Measurements from ENCODE around the gene APP. TPM values are rescaled to one million over a fixed set of nuclear protein-coding genes. Genes with fewer than 3 reads are reported as not detected.

Gene APP
- total and polyA plus RNA-seq, 2 of the 13 experiments (the other 11 are each of a cell fraction or from before 2014, with no cell fraction given), result 70.6 to 262 TPM

GRCh38 chr21:25859235-25859929 lies 311.2 kb downstream of the APP start:
- 8% methylated on average over 5 of the region's 5 CpGs for WGBS (ENCODE audit: low lambda C conversion rate)
- ChIA-PET CTCF (ENCODE audit: low intra/inter-chr PET ratio, low total read pairs) (no interaction called here), POLR2A (no interaction called here)
- H3K4me3 ChIP-seq (replicated peaks in 1 of 3; ENCODE audit: insufficient read depth in 1 of 3, low read depth in 2 of 3, low read length in 3 of 3), result no peak overlapping the region
- H4K20me1 ChIP-seq (ENCODE audit: insufficient read depth, low read length), result no peaks in the 10 kb centered on the region
- H3K4me2 ChIP-seq (ENCODE audit: low read depth, low read length), result no peak overlapping the region
- H3K4me1 ChIP-seq (ENCODE audit: insufficient read depth, low read length), result no peaks in the 10 kb centered on the region
- 0 out of 5 replicates have a peak, but pooled peaks cover 0 to 4% of the 10 kb centered on the region in 2 experiments for H3K27me3 ChIP-seq (ENCODE audit: control insufficient read depth in 1 of 2, insufficient read depth in 2 of 2, low read length in 2 of 2)
- DNase-seq (ENCODE audit: low spot score) (no peak), FAIRE-seq (no peak), ATAC-seq (no peak)
- H3K9ac ChIP-seq (ENCODE audit: insufficient read depth, low read depth, low read length), result no peak overlapping the region
- H3K36me3 ChIP-seq (replicated peaks in 1 of 2; ENCODE audit: control insufficient read depth in 1 of 2, insufficient read depth in 2 of 2, low read length in 2 of 2), result no peaks in the 10 kb centered on the region
- no peak overlapping the region for H3K27ac ChIP-seq (ENCODE audit: extremely low read length, insufficient read depth, low read length)
- H2AFZ ChIP-seq (ENCODE audit: low read length), result no peak overlapping the region
- no TSS peak for BruUV-seq (replicated peaks)
- intact Hi-C loops (cut with micrococcal nuclease; ENCODE audit: unreplicated experiment) (no loop called here), in situ Hi-C loops (cut with HindIII; ENCODE audit: extremely low pct_ligation_motif_present, low pct_unique_long_range_greater_than_20kb) (no loop called here)
- H3K9me3 ChIP-seq (ENCODE audit: low read length), result no peaks in the 10 kb centered on the region
- TF ChIP-seq ZNF549 (CRISPR knock-in tag; IDR thresholded peaks at IDR 0.05) (no peak), TBX2 (CRISPR knock-in tag; IDR thresholded peaks at IDR 0.05; ENCODE audit: borderline replicate concordance) (no peak), ZBTB7B (CRISPR knock-in tag; IDR thresholded peaks at IDR 0.05) (no peak), CBX1 (IDR thresholded peaks at IDR 0.05; ENCODE audit: low read depth) (no peak), SMC3 (IDR thresholded peaks at IDR 0.05; ENCODE audit: low read length) (no peak), HNRNPUL1 (IDR thresholded peaks at IDR 0.05; ENCODE audit: low read depth, low read length) (no peak), KLF6 (CRISPR knock-in tag; IDR thresholded peaks at IDR 0.05) (no peak), POLR2G (IDR thresholded peaks at IDR 0.05; ENCODE audit: low read depth, low read length) (no peak), RELA (CRISPR knock-in tag; IDR thresholded peaks at IDR 0.05) (no peak), ZMAT3 (CRISPR knock-in tag; conservative IDR thresholded peaks at IDR 0.05) (no peak), JDP2 (CRISPR knock-in tag; IDR thresholded peaks at IDR 0.05; ENCODE audit: borderline replicate concordance) (no peak), THAP9 (CRISPR knock-in tag; IDR thresholded peaks at IDR 0.05; ENCODE audit: borderline replicate concordance) (no peak), EZH2 (conservative IDR thresholded peaks at IDR 0.05; ENCODE audit: low read depth, low read length) (no peak), ETV6 (CRISPR knock-in tag; conservative IDR thresholded peaks at IDR 0.05) (no peak)
- H3K79me2 ChIP-seq (ENCODE audit: insufficient read depth, low read length), result no peaks in the 10 kb centered on the region

Measured in HepG2 (cell line).